ENCODE measurements around the gene PCDHGC3.
"Not testable (repeated sequence)": the region's sequence is repeated elsewhere in the genome, so short reads cannot be mapped to it uniquely, and the experiment has no call there.

PCDHGC3 gene

GRCh38 chr5:141475625-141476131, at the start of gene PCDHGC3:
PCDHGC3 (plus strand) TSS chr5:141475966; CDS start chr5:141476117, 151 bp downstream.
- no peak for DNase-seq

DNA sequence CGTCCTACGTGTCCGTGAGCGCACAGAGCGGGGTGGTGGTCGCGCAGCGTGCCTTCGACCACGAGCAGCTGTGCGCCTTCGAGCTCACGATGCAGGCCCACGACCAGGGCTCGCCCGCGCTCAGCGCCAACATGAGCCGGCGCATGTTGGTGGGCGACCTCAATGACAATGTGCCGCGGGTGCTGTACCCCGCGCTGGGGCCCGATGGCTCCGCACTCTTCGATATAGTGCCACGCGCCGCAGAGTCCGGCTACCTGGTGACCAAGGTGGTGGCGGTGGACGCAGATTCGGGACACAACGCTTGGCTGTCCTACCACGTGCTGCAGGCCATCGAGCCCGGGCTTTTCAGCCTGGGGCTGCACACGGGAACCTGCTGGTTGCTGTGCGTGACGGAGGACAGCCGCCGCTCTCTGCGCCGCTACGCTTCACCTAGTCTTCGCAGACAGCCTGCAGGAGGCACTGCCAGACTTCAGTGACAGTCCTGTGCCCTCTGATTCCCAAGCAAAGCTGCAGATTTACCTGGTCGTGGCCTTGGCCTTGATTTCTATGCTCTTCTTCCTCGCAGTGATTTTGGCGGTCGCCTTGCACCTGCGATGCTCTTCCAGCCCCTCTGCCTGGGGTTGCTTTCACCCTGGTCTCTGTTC, 47.9 kb upstream of the PCDHGC3 start:
- no peak for DNase-seq

DNA sequence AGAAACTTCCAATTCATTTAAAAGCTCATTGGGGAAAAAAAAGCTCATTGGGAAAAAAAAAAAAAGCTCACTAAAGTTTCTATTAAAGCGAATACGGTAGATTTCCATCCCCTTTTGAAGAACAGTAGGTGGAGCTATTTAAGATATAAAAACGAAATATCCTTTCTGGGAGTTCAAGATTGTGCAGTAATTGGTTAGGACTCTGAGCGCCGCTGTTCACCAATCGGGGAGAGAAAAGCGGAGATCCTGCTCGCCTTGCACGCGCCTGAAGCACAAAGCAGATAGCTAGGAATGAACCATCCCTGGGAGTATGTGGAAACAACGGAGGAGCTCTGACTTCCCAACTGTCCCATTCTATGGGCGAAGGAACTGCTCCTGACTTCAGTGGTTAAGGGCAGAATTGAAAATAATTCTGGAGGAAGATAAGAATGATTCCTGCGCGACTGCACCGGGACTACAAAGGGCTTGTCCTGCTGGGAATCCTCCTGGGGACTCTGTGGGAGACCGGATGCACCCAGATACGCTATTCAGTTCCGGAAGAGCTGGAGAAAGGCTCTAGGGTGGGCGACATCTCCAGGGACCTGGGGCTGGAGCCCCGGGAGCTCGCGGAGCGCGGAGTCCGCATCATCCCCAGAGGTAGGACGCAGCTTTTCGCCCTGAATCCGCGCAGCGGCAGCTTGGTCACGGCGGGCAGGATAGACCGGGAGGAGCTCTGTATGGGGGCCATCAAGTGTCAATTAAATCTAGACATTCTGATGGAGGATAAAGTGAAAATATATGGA, 45.2 kb upstream of the PCDHGC3 start, which contains the start of gene PCDHGA12:
Gene PCDHGA12, plus strand, starts transcription at position 176 of the 782 bp plus-strand sequence. Its CDS starts 253 bp downstream, at position 429.
- no peak for DNase-seq

DNA sequence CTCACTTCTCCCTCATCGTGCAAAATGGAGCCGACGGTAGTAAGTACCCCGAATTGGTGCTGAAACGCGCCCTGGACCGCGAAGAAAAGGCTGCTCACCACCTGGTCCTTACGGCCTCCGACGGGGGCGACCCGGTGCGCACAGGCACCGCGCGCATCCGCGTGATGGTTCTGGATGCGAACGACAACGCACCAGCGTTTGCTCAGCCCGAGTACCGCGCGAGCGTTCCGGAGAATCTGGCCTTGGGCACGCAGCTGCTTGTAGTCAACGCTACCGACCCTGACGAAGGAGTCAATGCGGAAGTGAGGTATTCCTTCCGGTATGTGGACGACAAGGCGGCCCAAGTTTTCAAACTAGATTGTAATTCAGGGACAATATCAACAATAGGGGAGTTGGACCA, 44.5 kb upstream of the PCDHGC3 start:
- DNase-seq: no peak

- DNase-seq: not testable (repeated sequence)
These were observed 43.5 kb upstream of the PCDHGC3 start for GRCh38 chr5:141432308-141432707.

DNA sequence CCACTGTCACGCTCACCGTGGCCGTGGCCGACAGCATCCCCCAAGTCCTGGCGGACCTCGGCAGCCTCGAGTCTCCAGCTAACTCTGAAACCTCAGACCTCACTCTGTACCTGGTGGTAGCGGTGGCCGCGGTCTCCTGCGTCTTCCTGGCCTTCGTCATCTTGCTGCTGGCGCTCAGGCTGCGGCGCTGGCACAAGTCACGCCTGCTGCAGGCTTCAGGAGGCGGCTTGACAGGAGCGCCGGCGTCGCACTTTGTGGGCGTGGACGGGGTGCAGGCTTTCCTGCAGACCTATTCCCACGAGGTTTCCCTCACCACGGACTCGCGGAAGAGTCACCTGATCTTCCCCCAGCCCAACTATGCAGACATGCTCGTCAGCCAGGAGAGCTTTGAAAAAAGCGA, 43.0 kb upstream of the PCDHGC3 start:
- DNase-seq: not testable (repeated sequence)

DNA sequence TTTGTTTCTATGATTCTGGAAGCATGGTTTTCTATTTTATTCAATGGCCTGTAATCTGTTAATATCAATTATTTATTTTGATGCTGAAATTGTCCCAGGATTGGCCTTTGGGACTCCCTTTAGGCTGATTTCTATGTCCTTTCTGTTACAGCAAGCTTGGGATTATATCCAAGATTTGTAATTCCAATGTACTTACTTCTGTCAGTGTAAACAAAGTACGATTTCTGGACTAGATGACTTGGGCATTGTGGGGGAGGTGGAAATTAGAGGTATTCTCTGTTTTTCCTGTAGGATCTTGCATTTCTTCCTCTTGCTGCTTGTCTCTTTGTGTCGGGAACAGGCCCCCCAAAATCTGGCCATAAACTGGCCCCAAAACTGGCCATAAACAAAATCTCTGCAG, 41.8 kb upstream of the PCDHGC3 start:
- DNase-seq: no peak

DNA sequence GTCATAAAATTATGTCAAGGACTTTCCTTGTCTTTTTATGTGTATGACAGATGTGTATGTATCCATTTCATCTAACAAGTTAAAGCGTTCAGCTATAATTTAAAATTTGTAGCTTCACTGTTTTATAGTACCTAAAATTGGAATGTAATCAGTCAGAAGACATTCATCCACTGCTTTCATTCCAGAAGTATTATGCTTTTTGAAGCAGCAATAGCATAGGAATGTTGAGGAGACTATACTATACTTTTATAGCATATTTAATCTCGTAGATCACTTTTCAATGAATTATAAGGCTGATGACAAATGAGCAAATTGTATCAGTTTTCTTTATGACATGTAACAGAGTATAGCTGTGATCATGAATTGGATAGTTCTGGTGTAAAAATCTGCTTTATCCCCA, 38.5 kb upstream of the PCDHGC3 start:
- no peak for DNase-seq

- no peak for DNase-seq
These were observed 36.2 kb upstream of the PCDHGC3 start for GRCh38 chr5:141439411-141440141.

- no peak for DNase-seq
These were observed 35.4 kb upstream of the PCDHGC3 start for GRCh38 chr5:141440341-141440740.

DNA sequence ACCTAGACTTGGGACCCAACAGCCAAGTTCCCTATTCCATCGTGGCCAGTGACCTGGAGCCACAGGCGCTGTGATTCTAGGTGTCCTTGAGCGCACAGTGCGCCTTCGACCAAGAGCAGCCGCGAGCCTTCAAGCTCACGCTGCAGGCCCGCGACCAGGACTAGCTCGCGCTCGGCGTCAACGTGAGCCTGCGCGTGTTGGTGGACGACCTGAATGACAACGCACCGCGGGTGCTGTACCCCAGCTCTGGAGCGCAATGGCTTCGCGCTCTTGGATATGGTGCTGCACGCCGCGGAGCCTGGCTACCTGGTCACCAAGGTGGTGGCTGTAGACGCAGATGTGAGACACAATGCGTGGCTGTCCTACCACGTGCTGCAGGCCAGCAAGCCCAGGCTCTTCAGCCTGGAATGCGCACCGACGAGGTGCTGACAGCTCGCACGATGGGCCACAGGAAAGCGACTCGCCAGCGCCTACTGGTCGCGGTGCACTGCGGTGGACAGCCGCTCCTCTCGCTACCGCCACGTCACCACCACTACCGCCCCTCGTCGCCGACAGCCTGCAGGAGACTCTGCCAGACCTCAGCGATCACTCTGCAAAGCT, 34.1 kb upstream of the PCDHGC3 start:
- DNase-seq: no peak

DNA sequence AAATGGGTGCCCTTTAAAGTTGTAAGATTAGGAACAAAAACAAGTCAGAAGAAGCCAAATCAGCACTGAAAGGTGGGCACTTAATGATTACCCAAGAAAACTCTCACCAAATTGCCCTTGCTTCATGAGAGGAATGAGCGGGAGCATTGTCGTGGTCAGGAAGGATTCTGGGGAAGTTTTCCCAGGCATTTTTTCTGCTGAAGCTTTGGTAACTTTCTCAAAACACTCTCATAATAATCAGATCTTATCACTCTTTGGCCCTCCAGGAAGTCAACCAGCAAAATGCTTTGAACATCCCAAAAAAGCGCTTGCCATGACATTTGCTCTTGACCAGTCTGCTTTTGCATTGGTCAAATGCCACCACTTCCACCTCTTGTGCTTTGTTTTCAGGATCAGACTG, 10.4 kb upstream of the PCDHGC3 start:
- DNase-seq: no peak

DNA sequence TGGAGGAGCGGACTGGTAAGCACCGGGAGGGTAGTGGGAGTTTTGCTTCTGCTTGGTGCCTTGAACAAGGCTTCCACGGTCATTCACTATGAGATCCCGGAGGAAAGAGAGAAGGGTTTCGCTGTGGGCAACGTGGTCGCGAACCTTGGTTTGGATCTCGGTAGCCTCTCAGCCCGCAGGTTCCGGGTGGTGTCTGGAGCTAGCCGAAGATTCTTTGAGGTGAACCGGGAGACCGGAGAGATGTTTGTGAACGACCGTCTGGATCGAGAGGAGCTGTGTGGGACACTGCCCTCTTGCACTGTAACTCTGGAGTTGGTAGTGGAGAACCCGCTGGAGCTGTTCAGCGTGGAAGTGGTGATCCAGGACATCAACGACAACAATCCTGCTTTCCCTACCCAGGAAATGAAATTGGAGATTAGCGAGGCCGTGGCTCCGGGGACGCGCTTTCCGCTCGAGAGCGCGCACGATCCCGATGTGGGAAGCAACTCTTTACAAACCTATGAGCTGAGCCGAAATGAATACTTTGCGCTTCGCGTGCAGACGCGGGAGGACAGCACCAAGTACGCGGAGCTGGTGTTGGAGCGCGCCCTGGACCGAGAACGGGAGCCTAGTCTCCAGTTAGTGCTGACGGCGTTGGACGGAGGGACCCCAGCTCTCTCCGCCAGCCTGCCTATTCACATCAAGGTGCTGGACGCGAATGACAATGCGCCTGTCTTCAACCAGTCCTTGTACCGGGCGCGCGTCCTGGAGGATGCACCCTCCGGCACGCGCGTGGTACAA, 556 bp downstream of the PCDHGC3 start:
- no peak for DNase-seq

DNA sequence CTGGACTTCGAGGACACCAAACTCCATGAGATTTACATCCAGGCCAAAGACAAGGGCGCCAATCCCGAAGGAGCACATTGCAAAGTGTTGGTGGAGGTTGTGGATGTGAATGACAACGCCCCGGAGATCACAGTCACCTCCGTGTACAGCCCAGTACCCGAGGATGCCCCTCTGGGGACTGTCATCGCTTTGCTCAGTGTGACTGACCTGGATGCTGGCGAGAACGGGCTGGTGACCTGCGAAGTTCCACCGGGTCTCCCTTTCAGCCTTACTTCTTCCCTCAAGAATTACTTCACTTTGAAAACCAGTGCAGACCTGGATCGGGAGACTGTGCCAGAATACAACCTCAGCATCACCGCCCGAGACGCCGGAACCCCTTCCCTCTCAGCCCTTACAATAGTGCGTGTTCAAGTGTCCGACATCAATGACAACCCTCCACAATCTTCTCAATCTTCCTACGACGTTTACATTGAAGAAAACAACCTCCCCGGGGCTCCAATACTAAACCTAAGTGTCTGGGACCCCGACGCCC, 1.3 kb downstream of the PCDHGC3 start:
- no peak for DNase-seq

- DNase-seq: no peak
These were observed 2.0 kb downstream of the PCDHGC3 start for GRCh38 chr5:141477815-141478214.

DNA sequence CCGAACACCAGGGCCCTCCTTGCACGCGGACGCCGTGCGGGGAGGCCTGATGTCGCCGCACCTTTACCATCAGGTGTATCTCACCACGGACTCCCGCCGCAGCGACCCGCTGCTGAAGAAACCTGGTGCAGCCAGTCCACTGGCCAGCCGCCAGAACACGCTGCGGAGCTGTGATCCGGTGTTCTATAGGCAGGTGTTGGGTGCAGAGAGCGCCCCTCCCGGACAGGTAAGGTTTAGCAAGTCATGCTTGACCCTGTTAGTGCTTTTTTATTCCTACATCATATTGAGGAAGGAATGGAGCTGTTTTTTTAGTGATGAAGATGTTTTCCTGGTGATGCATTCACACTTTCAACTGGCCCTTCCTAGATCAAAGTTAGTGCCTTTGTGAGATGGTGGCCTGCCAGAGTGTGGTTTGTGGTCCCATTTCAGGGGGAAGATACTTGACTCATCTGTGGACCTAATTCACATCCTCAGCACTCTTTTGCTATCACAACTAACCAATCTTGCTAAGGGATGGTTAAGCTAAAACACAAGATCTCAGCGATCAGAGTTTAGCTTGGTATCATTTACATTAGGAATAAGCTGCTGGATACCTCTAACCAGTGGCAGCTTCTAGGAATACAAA, 2.7 kb downstream of the PCDHGC3 start:
- no peak for DNase-seq

DNA sequence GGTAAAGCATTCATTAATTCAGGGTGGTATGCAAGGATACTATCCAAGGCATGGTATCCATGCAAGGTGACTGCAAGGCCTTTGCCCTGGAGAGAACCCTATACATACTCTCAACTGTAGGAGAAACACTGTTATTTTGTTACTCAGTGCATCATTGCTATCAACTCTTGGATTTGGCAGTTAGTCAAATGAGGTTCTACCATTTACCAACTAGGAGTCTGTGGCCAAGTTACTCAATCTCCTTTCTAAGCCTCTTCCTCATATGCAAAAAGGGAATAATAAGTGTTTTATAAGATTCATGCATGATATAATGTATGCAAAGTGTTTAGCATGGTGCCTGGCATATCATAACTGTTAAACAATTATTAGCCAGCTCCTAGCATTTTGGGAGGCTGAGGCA, 4.0 kb downstream of the PCDHGC3 start:
- no peak for DNase-seq

- no peak for DNase-seq
These were observed 8.1 kb downstream of the PCDHGC3 start for GRCh38 chr5:141483902-141484301.

DNA sequence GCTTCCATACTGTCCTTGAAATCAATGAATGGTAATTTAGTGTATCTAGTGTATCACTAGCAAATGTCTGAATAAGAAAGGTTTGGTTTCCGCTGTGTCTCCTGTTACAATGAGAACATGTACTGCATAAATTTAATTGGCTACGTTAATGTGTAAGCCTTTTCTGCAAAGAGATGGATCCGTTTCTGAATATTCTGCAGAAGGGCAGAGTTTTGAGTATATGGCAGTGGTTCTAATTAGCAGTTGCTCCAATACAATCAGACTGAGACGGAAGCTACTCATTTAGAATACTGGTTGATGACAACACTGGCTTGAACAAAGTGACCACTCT, 8.5 kb downstream of the PCDHGC3 start:
- no peak for DNase-seq

GRCh38 chr5:141484641-141485311, 9.0 kb downstream of the PCDHGC3 start, which contains the start of gene PCDHGC4:
PCDHGC4 (plus strand) TSS chr5:141485030; CDS start chr5:141485174, 144 bp downstream.
- DNase-seq: no peak

Measured in SHP77 treated with DMSO at 0.1 percent for 48 hours (cell line).